Suprapubic skin (tissue), 4 donors: ENCODE measurements around the gene ERP27.

Source experiments
- EP300 ChIP-seq: sonication (generic); formaldehyde crosslinking; IDR thresholded peaks from one replicate; pipeline ENCODE4 v1.6.1; 2017; ENCODE audit warnings: antibody characterized with exemption
- POLR2A ChIP-seq, 2 donors: fragments of 450-650 bp; IDR thresholded peaks; one replicate each; pipeline ENCODE4 v1.6.1; 2017; ENCODE audit warnings: antibody characterized with exemption in 2 of 2, mild to moderate bottlenecking in 2 of 2, moderate library complexity in 2 of 2
- POLR2AphosphoS5 ChIP-seq, 3 donors: sonication (generic); formaldehyde crosslinking; IDR thresholded peaks; one replicate each; pipeline ENCODE4 v1.6.1; 2017; ENCODE audit warnings: antibody characterized with exemption in 3 of 3
- TF ChIP-seq, protein P1 (sequence below), 2 donors: fragments of 200-600 bp in 1 of 2; fragments of 450-650 bp in 1 of 2; sonication (generic) in 1 of 2; IDR thresholded peaks; one replicate each; pipeline ENCODE4 v1.5.1; 2016 to 2019; ENCODE audit warnings: antibody characterized with exemption in 2 of 2, mild to moderate bottlenecking in 1 of 2, moderate library complexity in 1 of 2

DNA sequence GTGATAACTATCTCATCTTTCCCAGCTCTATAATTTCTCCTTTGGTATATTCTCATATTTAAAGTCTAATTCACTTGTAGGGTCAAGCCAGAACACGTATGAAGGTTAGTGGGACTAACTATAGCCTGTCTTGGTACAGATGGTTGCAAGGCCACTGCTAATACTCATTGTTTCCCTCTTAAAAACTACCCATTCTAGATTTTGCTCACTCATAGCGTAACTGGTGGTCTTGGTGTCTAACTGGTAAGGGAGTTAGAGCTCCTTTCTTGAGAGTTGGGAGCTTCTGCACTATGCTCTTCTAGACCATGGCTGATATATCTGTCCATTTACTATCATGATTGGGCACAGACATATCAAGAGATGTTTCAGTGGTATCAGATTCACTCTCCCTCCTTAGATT is 61.5 kb downstream of the ERP27 start:
- TF ChIP-seq EP300, result no peak
- TF ChIP-seq POLR2A (IDR thresholded peaks at IDR 0.05), result no peak
- TF ChIP-seq, protein P1, sequence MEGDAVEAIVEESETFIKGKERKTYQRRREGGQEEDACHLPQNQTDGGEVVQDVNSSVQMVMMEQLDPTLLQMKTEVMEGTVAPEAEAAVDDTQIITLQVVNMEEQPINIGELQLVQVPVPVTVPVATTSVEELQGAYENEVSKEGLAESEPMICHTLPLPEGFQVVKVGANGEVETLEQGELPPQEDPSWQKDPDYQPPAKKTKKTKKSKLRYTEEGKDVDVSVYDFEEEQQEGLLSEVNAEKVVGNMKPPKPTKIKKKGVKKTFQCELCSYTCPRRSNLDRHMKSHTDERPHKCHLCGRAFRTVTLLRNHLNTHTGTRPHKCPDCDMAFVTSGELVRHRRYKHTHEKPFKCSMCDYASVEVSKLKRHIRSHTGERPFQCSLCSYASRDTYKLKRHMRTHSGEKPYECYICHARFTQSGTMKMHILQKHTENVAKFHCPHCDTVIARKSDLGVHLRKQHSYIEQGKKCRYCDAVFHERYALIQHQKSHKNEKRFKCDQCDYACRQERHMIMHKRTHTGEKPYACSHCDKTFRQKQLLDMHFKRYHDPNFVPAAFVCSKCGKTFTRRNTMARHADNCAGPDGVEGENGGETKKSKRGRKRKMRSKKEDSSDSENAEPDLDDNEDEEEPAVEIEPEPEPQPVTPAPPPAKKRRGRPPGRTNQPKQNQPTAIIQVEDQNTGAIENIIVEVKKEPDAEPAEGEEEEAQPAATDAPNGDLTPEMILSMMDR (IDR thresholded peaks at IDR 0.05), result no peak
- no peak for TF ChIP-seq POLR2AphosphoS5 (IDR thresholded peaks at IDR 0.05)
